Posterior vena cava (tissue), 2 donors: Measurements from ENCODE around the gene RNF148. TPM values are rescaled to one million over a fixed set of nuclear protein-coding genes. Genes with fewer than 3 reads are reported as not detected.

ENCODE experiments used
- DNase-seq: peaks from one replicate; pipeline ENCODE4 v3.0.0-alpha.2; 2020; ENCODE audit warnings: low spot score
- intact Hi-C, 2 donors: fragments of 100-400 bp; cut with DNase I; formaldehyde crosslinking; loops; one replicate each; pipeline versions ENCODE4 v1.14.1 to v1.14.2; 2022 to 2023
- total RNA-seq, 2 donors: library from RNA; stranded (reverse); fragmentation: NEBNext Ultra II Directional; extraction: Animal tissue kit (Norgen Biotek cat#: 25700); gene quantifications; one replicate each; pipeline ENCODE4 v1.2.1, GENCODE V29; 2021
- donor health status: DM: yes; HTN: yes; CAD: no.
- donor health status: DM: yes; HTN: yes; CAD: no.

RNF148 gene
- total RNA-seq, 2 donors from 2014 or later: 1.1 to 1.2 TPM

DNA sequence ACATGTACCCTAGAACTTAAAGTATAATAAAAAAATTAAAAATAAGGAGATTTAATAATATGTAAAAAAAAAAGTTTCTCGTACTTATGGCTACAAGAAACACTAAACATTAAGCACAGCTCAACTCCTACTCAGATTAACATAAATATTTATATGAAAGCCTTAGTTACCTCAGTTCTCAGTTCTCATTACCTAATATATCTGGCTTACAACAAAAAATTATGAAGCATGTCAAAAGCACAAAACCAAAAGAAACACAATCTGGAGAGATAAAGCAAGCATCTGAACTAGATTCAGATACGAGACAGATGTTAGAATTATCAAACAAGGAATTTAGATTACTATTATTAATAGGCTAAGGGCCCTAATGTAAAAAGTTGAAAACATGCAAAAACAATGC, 43.9 kb downstream of the RNF148 start:
- intact Hi-C loops: no loop called here
- no peak for DNase-seq

- intact Hi-C loops: no loop called here
- no peak for DNase-seq
Observed at GRCh38 chr7:122653685-122654084, 49.0 kb downstream of the RNF148 start.

DNA sequence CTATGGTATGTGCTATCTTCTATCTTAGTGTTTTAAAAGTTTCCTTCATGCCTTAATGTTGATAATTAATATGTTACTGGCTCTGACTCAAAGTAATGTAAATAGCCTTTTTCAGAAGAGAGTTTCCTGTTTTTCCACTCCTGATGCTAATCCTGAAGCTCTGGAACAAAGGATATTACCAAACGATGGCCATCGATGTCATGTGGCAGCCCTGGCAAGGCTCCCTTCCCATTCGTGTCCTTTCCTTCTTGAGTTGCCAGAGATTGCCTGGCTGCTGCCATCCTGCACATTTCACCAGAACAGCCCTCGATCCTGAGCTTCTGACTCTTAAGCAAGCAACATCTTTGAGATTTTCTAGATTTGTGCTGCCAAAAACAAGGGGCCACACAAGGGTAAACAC, 49.8 kb downstream of the RNF148 start:
- no peak for DNase-seq
- intact Hi-C loops: no loop called here

Other genes starting within 250 kb of the RNF148 start
- gene RNF133, start 3.8 kb downstream of the RNF148 start, total RNA-seq: under 1 TPM; 0.76 to 0.83 TPM
- 10 to 100 TPM; 15.6 to 19.1 TPM for gene CADPS2, start 183.5 kb upstream of the RNF148 start, total RNA-seq